Activated naive CD8-positive, alpha-beta T cell (primary cell): ENCODE results near the gene FFAR4.

Source experiments
- H3K27ac Mint-ChIP-seq: one replicate; pipeline ENCODE4 v1.8.0; 2021; ENCODE audit warnings: mixed read lengths
- H3K27me3 Mint-ChIP-seq: one replicate; pipeline ENCODE4 v1.8.0; 2021; ENCODE audit warnings: mixed read lengths
- H3K36me3 Mint-ChIP-seq: one replicate; pipeline ENCODE4 v1.8.0; 2021; ENCODE audit warnings: mixed read lengths
- H3K4me1 Mint-ChIP-seq: one replicate; pipeline ENCODE4 v1.8.0; 2021; ENCODE audit warnings: low read depth, mixed read lengths
- H3K4me3 Mint-ChIP-seq: one replicate; pipeline ENCODE4 v1.8.0; 2021; ENCODE audit warnings: mild to moderate bottlenecking, mixed read lengths
- H3K9me3 Mint-ChIP-seq: one replicate; pipeline ENCODE4 v1.8.0; 2021; ENCODE audit warnings: low read depth, mixed read lengths

FFAR4 gene

GRCh38 chr10:93601774-93602162, 35.3 kb downstream of the FFAR4 start:
- no peaks in the 10 kb centered on the region for H3K9me3 Mint-ChIP-seq
- H3K4me3 Mint-ChIP-seq: no peak overlapping the region
- peaks cover 20% of the 10 kb centered on the region for H3K27me3 Mint-ChIP-seq
- peaks cover 4% of the 10 kb centered on the region for H3K4me1 Mint-ChIP-seq
- H3K36me3 Mint-ChIP-seq: no peaks in the 10 kb centered on the region
- H3K27ac Mint-ChIP-seq: no peak overlapping the region

DNA sequence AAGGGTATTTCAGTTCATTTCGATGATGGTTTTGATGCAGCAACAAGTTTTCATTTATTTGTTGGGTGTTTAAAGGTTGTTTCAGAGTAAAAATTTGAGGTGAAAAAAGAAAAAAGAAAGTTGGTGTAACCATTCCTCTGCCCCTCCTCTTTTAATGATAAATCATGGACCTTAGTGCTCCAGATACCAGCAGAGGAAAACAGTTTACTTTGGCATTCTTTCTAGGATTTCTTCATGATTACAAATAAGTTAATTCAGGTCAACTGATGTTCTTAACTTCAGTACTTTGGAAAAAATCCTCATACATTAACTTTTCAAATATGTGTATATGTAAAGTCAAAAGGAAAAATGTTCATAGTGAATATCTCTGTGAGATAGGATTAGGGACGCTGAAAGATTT, 36.6 kb downstream of the FFAR4 start:
- no peak overlapping the region for H3K27ac Mint-ChIP-seq

DNA sequence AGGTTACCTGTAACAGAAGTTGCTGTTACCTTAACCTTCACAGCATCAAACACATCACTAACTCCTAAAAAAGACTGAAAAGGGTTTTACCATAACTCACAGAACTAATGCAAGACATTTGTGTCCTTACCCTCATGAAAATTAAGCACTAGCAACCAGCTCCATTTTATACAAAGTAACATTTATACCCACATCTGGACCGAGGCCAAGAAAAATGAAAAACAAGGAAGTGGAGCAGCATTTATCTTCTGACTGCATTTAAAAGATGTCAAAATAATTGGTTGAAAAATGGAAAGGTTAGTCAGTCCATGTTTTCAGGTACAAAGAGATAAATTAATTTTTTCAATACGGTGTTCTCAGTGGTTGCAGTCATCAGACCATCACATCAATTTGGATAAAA, 37.7 kb downstream of the FFAR4 start:
- no peak overlapping the region for H3K4me3 Mint-ChIP-seq
- H3K9me3 Mint-ChIP-seq: peaks cover 8% of the 10 kb centered on the region
- H3K36me3 Mint-ChIP-seq: no peaks in the 10 kb centered on the region
- H3K27me3 Mint-ChIP-seq: peaks cover 20% of the 10 kb centered on the region
- no peak overlapping the region for H3K27ac Mint-ChIP-seq
- peaks cover 4% of the 10 kb centered on the region for H3K4me1 Mint-ChIP-seq

More for the DNA sequence above, 36.6 kb downstream of the FFAR4 start:
- Mint-ChIP-seq H3K9me3 (peaks cover 8% of the 10 kb centered on the region), H3K4me3 (no peak overlapping the region), H3K36me3 (no peaks in the 10 kb centered on the region), H3K27me3 (peaks cover 20% of the 10 kb centered on the region), H3K4me1 (peaks cover 4% of the 10 kb centered on the region)

DNA sequence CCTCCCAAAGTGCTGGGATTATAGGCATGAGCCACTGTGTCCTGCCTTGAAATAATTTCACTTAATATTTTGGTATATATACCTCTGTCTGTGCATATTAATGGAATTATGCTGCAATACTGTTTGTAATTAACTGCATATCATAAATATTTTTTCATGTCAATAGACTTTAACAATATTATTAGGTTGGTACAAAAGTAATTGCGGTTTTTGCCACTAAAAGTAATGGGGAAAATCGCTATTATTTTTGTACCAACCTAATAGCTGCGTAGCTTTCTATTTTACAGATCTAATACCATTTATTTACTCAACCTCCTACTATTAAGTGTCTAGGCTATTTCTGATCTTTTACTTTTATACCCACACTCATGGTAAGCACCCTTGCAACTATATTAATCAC, 42.0 kb downstream of the FFAR4 start:
- Mint-ChIP-seq H3K4me1 (no peaks in the 10 kb centered on the region), H3K36me3 (no peaks in the 10 kb centered on the region), H3K4me3 (no peak overlapping the region), H3K27me3 (peaks cover 8% of the 10 kb centered on the region), H3K9me3 (peaks cover 8% of the 10 kb centered on the region), H3K27ac (no peak overlapping the region)

GRCh38 chr10:93612311-93612710, 45.8 kb downstream of the FFAR4 start, which contains the start of gene PDE6C:
Gene PDE6C (plus strand): TSS chr10:93612537. CDS start chr10:93612726, 189 bp downstream.
- no peak within 1 kb of the TSS for H3K27ac Mint-ChIP-seq
- H3K4me1 Mint-ChIP-seq: no peaks in the 10 kb centered on the region
- H3K27me3 Mint-ChIP-seq: no peaks in the 10 kb centered on the region
- no peak within 1 kb of the TSS for H3K4me3 Mint-ChIP-seq
- H3K9me3 Mint-ChIP-seq: peaks cover 6% of the 10 kb centered on the region
- no peaks in the 10 kb centered on the region for H3K36me3 Mint-ChIP-seq

DNA sequence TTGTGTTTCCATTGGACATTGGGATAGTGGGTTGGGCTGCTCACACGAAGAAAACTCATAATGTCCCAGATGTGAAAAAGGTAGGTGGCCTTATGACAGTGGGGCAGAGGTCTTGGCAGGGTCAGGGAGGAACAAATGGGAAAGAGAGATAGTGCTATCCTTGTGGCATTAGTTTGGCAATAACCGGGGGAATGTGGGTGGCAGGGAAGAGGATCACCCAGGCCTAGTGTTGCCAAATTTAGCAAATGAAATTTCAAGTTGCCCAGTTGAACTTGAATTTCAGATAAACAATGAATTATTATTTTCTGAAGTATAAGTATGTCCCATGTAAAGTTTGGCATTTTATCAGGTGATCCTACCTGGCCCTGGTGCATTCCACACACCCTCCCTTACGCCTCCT, 46.7 kb downstream of the FFAR4 start:
- H3K36me3 Mint-ChIP-seq: no peaks in the 10 kb centered on the region

GRCh38 chr10:93614101-93614825, 47.8 kb downstream of the FFAR4 start:
- Mint-ChIP-seq H3K4me1 (no peaks in the 10 kb centered on the region), H3K27me3 (no peaks in the 10 kb centered on the region), H3K9me3 (no peaks in the 10 kb centered on the region)

More for the DNA sequence above, 46.7 kb downstream of the FFAR4 start:
- Mint-ChIP-seq H3K27ac (no peak overlapping the region), H3K9me3 (no peaks in the 10 kb centered on the region), H3K4me1 (no peaks in the 10 kb centered on the region), H3K27me3 (no peaks in the 10 kb centered on the region), H3K4me3 (no peak overlapping the region)

GRCh38 chr10:93615576-93616235, 49.2 kb downstream of the FFAR4 start:
- Mint-ChIP-seq H3K4me3 (no peak overlapping the region), H3K9me3 (no peaks in the 10 kb centered on the region), H3K27ac (no peak overlapping the region)

More at GRCh38 chr10:93614101-93614825, 47.8 kb downstream of the FFAR4 start:
- H3K27ac Mint-ChIP-seq: no peak overlapping the region
- no peak overlapping the region for H3K4me3 Mint-ChIP-seq
- H3K36me3 Mint-ChIP-seq: no peaks in the 10 kb centered on the region

GRCh38 chr10:93620925-93621324, 54.5 kb downstream of the FFAR4 start:
- no peak overlapping the region for H3K27ac Mint-ChIP-seq
- H3K9me3 Mint-ChIP-seq: no peaks in the 10 kb centered on the region
- peaks cover 4% of the 10 kb centered on the region for H3K27me3 Mint-ChIP-seq
- no peaks in the 10 kb centered on the region for H3K36me3 Mint-ChIP-seq
- H3K4me1 Mint-ChIP-seq: no peaks in the 10 kb centered on the region
- H3K4me3 Mint-ChIP-seq: no peak overlapping the region

More at GRCh38 chr10:93615576-93616235, 49.2 kb downstream of the FFAR4 start:
- Mint-ChIP-seq H3K36me3 (no peaks in the 10 kb centered on the region), H3K4me1 (no peaks in the 10 kb centered on the region), H3K27me3 (no peaks in the 10 kb centered on the region)

- H3K9me3 Mint-ChIP-seq: no peaks in the 10 kb centered on the region
- peaks cover 6% of the 10 kb centered on the region for H3K27me3 Mint-ChIP-seq
- no peak overlapping the region for H3K4me3 Mint-ChIP-seq
- no peaks in the 10 kb centered on the region for H3K36me3 Mint-ChIP-seq
- H3K4me1 Mint-ChIP-seq: no peaks in the 10 kb centered on the region
- no peak overlapping the region for H3K27ac Mint-ChIP-seq
Measured at GRCh38 chr10:93622942-93623341, 56.5 kb downstream of the FFAR4 start.

GRCh38 chr10:93628858-93629257, 62.4 kb downstream of the FFAR4 start:
- Mint-ChIP-seq H3K4me3 (no peak overlapping the region), H3K36me3 (no peaks in the 10 kb centered on the region), H3K9me3 (no peaks in the 10 kb centered on the region), H3K27ac (no peak overlapping the region), H3K27me3 (peaks cover 6% of the 10 kb centered on the region), H3K4me1 (no peaks in the 10 kb centered on the region)

- no peaks in the 10 kb centered on the region for H3K4me1 Mint-ChIP-seq
- H3K27me3 Mint-ChIP-seq: peaks cover 11% of the 10 kb centered on the region
- H3K36me3 Mint-ChIP-seq: no peaks in the 10 kb centered on the region
- H3K4me3 Mint-ChIP-seq: no peak overlapping the region
- H3K9me3 Mint-ChIP-seq: no peaks in the 10 kb centered on the region
- no peak overlapping the region for H3K27ac Mint-ChIP-seq
Measured at GRCh38 chr10:93629647-93630305, 63.3 kb downstream of the FFAR4 start.

DNA sequence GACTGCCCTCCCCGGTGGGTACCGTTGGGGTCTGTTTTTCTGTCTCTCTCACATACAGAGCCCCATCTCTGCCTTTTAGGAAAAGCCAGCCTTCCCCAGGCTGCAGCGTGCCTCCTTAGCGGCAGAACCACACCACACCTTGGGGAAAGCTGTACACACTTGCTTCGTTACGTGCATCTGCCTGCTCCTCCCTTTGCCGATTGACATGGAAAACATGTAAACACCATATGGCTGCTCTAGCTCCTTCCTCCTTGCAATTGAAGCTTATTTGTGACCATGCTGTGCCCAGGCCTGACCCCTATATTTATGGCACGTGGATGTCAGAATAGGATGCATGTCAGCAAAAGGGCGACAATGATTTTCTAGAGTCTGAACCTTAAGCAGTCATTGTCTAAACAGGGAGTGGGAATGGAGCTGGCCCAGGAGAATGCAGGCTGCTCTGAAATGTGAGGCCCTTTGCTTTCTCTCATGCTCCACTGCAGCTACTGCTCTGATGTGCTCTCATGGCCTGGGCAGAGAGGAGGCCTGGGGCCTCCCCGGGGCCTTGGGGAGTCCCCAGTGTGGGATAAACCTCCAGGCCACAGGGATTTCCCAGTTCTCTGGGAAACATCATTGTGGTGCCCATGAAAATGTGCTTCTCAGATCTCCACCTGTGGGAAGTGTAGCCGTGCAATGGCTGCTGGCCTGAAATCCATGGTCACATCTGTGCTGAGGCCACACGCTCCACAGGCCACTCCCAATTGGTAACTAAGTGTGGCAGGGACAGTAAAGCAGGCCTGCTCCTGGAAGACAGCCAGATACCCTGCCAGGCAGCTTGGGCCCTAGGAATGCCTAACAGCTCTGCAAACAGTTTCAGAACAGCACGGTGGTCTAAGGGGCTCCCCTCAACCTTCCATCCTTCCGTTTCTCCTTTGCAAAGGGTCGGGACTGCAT, 64.4 kb downstream of the FFAR4 start:
- H3K4me3 Mint-ChIP-seq: no peak overlapping the region
- no peaks in the 10 kb centered on the region for H3K4me1 Mint-ChIP-seq
- H3K27ac Mint-ChIP-seq: no peak overlapping the region
- H3K9me3 Mint-ChIP-seq: no peaks in the 10 kb centered on the region
- H3K27me3 Mint-ChIP-seq: peaks cover 9% of the 10 kb centered on the region
- no peaks in the 10 kb centered on the region for H3K36me3 Mint-ChIP-seq
